Measurements from ENCODE around the gene ZFYVE27.

DNA sequence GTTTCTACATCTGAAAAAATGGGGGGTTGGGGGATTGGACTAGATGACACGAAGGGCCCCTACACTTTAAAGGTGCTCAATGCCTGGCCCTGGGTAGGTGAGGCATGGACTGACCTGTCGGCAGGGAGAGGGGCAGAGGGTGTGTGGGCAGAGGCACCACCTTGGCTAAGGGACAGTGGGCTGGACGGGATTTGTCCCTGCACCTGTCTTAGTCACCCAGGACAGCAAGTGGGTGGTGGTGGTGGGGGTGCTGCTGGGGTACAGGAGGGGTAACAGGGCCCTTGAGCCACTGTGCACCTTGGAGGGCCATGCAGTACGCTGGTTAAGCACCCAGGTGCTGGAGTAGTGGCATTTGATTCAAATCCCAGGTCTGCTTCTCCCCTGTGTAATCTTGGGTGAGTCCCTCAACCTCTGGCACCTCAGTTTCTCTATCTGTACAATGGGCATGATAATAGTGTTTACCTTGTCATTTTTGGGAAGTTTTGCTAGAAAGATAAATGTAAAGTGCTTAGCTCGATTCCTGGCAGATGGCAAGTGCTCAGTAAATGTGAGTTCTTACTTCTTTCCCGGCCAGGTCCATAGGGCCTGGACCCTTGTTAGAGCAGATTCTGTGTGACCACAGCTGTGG, 53.0 kb downstream of the ZFYVE27 start:
- TF ChIP-seq, protein P1, sequence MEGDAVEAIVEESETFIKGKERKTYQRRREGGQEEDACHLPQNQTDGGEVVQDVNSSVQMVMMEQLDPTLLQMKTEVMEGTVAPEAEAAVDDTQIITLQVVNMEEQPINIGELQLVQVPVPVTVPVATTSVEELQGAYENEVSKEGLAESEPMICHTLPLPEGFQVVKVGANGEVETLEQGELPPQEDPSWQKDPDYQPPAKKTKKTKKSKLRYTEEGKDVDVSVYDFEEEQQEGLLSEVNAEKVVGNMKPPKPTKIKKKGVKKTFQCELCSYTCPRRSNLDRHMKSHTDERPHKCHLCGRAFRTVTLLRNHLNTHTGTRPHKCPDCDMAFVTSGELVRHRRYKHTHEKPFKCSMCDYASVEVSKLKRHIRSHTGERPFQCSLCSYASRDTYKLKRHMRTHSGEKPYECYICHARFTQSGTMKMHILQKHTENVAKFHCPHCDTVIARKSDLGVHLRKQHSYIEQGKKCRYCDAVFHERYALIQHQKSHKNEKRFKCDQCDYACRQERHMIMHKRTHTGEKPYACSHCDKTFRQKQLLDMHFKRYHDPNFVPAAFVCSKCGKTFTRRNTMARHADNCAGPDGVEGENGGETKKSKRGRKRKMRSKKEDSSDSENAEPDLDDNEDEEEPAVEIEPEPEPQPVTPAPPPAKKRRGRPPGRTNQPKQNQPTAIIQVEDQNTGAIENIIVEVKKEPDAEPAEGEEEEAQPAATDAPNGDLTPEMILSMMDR (IDR thresholded peaks at IDR 0.05): no peak
- TF ChIP-seq POLR2A (IDR thresholded peaks at IDR 0.05): no peak

All from Peyer's patch (tissue), 4 donors.